ENCODE measurements around the gene GGA3.

Gene GGA3

DNA sequence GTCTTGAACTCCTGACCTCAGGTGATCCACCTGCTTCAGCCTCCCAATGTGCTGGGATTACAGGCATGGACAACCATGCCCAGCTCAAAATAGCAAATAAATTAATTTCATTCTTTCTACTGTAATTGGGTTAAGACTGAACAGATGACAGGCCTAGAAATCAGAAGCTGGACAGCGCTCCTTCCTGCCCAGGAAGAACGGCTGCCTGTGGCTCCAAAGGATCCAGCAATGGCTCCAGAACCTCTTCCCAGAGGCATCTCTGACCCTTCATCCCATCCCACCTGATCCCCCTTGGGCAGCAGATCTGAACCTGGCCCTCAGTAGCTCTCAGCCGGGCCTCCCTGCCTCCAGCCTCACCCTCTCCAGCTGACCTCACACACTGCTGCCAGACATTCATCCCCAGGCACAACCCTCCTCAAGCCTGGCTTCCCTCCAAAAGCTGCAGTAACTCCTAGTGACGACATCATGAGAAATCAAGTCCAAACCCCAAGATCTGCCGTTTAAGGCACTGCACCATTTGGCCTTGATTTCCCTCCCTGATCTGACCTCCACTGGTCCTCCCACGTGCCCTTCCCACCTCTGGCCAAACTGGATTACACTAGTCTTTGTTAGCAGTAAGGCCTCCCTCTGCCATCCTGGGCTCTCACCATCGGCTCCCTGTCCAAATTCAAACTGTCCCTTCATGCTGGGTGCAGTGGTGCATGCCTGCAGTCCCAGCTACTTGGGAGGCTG, 12.7 kb upstream of the GGA3 start:
- Mint-ChIP-seq H3K27ac (no peak overlapping the region), H3K27me3 (ENCODE audit: low read depth, poor library complexity) (peaks cover 5% of the 10 kb centered on the region), H3K4me1 (peaks cover 13% of the 10 kb centered on the region), H3K36me3 (ENCODE audit: low read depth) (peaks cover 11% of the 10 kb centered on the region), H3K9me3 (no peaks in the 10 kb centered on the region), H3K4me3 (peak overlapping the region; percentile 31)
- TF ChIP-seq, protein P1, sequence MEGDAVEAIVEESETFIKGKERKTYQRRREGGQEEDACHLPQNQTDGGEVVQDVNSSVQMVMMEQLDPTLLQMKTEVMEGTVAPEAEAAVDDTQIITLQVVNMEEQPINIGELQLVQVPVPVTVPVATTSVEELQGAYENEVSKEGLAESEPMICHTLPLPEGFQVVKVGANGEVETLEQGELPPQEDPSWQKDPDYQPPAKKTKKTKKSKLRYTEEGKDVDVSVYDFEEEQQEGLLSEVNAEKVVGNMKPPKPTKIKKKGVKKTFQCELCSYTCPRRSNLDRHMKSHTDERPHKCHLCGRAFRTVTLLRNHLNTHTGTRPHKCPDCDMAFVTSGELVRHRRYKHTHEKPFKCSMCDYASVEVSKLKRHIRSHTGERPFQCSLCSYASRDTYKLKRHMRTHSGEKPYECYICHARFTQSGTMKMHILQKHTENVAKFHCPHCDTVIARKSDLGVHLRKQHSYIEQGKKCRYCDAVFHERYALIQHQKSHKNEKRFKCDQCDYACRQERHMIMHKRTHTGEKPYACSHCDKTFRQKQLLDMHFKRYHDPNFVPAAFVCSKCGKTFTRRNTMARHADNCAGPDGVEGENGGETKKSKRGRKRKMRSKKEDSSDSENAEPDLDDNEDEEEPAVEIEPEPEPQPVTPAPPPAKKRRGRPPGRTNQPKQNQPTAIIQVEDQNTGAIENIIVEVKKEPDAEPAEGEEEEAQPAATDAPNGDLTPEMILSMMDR (IDR thresholded peaks at IDR 0.05), result no peak
- no peak for DNase-seq

DNA sequence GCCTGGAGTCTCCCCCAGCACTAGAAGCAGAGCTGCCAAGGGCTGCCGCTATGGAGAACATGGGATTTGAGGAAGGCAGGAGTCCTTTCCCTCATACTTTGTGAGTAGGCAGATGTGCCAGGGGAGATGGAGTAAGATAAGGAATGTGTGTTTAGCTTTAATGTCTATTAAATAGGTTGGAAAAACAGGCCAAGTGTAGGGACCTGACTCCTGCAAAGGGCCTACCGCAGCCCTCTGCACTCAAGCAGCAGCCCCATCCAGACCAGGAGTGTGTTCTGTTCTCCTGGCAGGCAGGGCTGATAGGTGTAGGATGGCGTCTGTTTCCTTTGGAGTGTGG, 11.4 kb upstream of the GGA3 start:
- no peak for DNase-seq
- Mint-ChIP-seq H3K27ac (no peak overlapping the region), H3K9me3 (no peaks in the 10 kb centered on the region), H3K27me3 (ENCODE audit: low read depth, poor library complexity) (peaks cover 5% of the 10 kb centered on the region), H3K4me1 (peaks cover 19% of the 10 kb centered on the region), H3K4me3 (peak overlapping the region; percentile 64), H3K36me3 (ENCODE audit: low read depth) (peaks cover 11% of the 10 kb centered on the region)
- TF ChIP-seq, protein P1 (IDR thresholded peaks at IDR 0.05), result no peak

DNA sequence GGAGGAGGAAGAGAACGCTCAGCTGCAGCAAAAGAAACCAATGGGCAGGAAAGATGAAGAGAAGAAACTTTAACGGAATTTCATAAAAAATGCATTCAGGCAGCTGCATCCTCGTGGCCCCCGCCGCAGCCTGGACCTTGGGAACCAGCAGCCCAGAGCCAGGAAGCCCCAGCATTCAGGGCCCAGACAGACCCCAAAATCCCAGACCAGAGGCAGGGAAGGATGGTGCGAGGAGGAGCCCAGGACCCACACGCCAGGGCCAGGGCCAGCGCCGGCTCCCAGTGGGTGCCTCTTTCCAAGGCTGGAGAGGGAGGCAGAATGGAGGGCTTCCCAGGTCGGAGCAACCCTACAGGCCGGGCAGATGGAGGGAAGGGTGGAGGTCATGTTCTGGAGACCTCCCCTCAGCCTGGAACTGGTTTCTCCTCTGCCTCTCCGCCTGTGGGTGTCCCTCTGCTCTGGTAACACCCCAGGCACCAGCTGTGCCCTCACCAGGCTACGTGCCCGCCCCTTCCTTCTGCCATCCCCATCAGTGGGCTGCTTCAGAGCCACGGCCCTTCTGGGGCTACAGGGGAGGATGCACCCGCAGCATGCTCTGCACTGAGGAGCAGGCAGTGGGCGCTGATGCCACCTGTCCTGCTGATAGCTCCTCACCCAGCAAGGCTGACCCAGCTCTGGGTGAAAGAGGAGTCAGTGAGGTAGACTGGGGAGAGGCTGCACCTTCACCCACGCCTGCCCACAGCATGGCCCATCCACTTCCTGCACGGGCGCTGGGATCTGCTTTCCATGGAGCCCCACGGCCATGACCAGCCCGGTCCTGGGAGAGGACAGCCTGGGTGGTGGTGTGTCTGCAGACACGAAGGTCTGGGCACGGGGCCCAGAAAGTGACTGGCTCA, 10.8 kb upstream of the GGA3 start:
- Mint-ChIP-seq H3K27me3 (ENCODE audit: low read depth, poor library complexity) (peaks cover 5% of the 10 kb centered on the region), H3K27ac (no peak overlapping the region), H3K36me3 (ENCODE audit: low read depth) (peaks cover 12% of the 10 kb centered on the region), H3K4me3 (peak overlapping the region; percentile 81), H3K9me3 (no peaks in the 10 kb centered on the region), H3K4me1 (peaks cover 24% of the 10 kb centered on the region)
- TF ChIP-seq, protein P1 (IDR thresholded peaks at IDR 0.05), result no peak
- DNase-seq, result no peak

DNA sequence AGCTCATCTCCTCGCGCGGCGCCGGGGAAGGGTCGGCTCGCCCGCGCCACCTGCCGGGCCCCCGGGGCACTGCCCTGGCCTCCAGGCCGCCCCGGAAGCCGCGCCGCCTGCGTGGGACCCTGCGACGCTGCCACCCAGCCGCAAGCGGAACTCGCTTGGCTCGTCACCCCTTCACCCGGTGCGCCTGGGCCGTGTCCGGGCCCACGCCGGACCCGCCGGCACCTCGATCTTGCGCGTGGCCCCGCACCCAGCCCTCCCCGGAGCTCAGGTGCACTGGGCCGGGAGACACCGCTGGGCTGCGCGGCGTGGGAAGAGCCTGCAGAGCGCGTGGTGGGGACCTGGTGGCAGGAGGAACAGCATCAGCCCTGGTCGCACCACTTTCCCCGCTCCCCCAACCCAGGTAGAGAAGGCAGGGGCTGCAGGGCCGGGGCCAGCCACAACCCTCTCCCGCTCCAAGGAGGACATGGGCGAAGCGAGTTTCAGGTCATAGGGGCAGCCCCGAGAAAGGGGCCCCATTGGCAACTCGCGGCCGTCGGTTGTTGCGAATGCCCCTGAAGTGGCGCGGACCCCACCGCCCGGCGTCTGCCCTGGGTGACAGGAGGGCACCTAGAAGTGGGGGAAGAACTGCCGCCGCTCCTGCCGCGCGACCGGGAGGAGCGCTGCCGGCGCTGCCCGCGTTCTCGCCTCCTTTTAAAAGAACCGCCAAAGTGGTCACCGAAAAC, 10.0 kb upstream of the GGA3 start:
- TF ChIP-seq, protein P1 (IDR thresholded peaks at IDR 0.05), result peak; percentile 40

DNA sequence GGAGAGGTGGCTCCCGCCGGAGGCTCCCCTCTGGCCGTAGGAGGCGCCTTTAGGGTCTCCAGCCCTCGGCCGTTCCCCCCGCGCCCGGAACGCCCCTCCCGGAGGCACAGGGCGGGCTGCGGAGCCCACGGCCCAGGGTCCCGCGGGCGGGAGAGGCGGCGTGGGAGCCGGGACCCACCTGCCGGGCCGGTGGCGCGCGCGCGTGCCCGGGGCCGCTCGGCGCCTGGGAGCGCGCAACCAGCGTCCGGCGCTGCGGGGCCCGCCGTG, 9.5 kb upstream of the GGA3 start, which contains the start of gene MIF4GD:
TSS of gene MIF4GD (minus strand) at position 266 of the 267 bp plus-strand sequence. CDS start 1,036 bp downstream, outside the sequence.
- H3K27ac Mint-ChIP-seq, result no peak within 1 kb of the TSS
- DNase-seq, result no peak
- peaks cover 16% of the 10 kb centered on the region for H3K36me3 Mint-ChIP-seq (ENCODE audit: low read depth)
- H3K4me1 Mint-ChIP-seq, result peaks cover 24% of the 10 kb centered on the region
- peaks cover 5% of the 10 kb centered on the region for H3K27me3 Mint-ChIP-seq (ENCODE audit: low read depth, poor library complexity)
- H3K4me3 Mint-ChIP-seq, result peak within 1 kb of the TSS; percentile 84
- no peaks in the 10 kb centered on the region for H3K9me3 Mint-ChIP-seq
- TF ChIP-seq, protein P1 (IDR thresholded peaks at IDR 0.05), result no peak

More for the DNA sequence above, 10.0 kb upstream of the GGA3 start:
- Mint-ChIP-seq H3K9me3 (no peaks in the 10 kb centered on the region), H3K4me3 (peak overlapping the region; percentile 81), H3K4me1 (peaks cover 24% of the 10 kb centered on the region), H3K27ac (no peak overlapping the region), H3K27me3 (ENCODE audit: low read depth, poor library complexity) (peaks cover 5% of the 10 kb centered on the region), H3K36me3 (ENCODE audit: low read depth) (peaks cover 16% of the 10 kb centered on the region)
- peak; percentile 87 for DNase-seq

Measured in nephron progenitor cell (in vitro differentiated cells).